ENCODE data around the gene NOXA1.
"Not testable (repeated sequence)": the region's sequence is repeated elsewhere in the genome, so short reads cannot be mapped to it uniquely, and the experiment has no call there.

The NOXA1 gene

DNA sequence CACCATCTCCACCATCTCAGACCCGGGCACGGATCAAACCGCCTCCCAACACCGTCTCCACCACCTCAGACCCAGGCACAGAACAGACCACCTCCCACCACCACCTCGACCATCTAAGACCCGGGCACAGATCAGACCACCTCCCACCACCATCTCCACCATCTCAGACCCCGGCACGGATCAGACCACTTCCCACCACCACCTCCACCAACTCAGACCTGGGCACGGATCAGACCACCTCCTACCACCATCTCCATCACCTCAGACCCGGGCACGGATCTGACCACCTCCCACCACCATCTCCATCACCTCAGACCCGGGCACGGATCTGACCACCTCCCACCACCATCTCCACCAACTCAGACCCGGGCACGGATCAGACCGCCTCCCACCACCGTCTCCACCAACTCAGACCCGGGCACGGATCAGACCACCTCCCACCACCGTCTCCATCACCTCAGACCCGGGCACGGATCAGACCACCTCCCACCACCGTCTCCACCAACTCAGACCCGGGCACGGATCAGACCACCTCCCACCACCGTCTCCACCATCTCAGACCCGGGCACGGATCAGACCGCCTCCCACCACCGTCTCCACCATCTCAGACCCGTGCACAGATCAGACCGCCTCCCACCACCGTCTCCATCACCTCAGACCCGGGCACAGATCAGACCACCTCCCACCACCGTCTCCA is 43.3 kb downstream of the NOXA1 start:
- not testable (repeated sequence) for ATAC-seq

DNA sequence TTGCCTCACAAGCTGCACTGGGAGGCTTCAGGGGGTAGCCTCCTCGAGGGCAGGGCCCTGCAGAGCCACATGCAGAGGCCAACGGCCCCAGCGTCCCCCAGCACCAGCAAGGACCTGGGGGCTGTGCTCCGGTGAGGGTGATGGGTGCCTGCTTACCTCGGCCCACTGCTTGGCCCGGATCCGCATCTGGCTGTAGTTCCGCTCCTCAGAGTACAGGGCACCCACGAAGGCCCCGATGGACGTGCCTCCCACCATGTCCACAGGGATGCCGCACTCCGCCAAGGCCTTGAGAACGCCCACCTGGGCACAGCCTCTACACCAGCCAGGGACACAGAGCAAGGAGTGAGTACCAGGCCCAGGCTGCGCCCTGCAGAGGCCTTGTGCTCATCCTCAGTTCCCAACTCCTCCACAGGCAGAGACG is 44.0 kb downstream of the NOXA1 start:
- ATAC-seq = no peak

DNA sequence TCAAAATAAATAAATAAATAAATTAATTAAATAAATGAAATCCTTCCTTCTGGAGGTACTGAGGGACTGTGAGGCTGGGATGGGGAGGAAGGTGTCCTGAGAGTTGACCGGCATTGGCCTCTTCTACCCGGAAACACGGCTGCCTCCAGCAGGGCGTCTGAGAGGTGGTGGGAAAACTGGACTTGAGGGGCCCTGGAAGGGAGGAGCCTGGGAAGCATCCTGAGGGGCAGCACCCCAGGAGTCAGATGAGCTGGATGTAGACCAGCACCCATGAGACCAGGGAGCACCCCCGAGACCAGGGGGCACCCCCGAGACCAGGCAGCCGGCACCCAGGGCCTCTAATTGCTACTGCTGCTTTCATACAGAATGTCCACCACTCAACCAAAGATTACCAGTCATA is 44.7 kb downstream of the NOXA1 start:
- no peak for ATAC-seq

DNA sequence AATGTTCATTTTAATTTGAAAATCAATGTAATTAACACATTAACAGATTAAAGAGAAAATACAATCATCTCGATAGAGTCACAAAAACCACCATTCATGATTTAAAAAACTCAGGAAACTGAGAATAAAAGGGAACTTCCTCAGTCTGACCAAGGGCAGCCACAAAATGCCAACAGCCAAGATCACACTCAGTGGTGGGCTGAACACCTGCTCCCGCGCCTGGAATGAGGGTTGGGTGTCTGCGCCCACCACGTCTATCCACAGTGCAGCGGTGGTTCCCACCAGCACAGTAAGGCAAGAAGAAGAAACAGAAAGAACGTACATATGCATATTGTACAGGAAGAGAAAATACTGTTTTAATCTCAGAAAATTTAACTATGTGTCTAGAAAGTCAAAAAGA is 47.6 kb downstream of the NOXA1 start:
- ATAC-seq = no peak

DNA sequence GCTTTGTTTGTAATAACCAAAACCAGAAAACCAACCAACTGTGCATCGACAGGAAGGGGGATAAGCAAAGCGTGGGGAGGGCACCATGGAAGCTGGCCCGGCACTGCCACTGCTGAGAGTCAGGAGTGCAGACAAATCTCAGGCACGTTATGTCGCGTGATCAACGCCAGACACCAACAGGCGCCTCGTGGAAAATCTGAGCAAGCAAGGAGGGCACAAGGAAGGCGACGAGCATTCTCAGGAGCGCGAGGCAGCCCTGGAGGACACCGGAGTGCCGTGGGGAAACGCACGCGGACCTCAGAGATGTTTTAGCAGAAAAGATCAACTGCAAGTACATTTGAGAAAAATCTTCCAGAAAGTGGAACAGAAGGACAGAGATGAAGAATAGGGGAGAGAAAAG is 51.1 kb downstream of the NOXA1 start:
- ATAC-seq = no peak

DNA sequence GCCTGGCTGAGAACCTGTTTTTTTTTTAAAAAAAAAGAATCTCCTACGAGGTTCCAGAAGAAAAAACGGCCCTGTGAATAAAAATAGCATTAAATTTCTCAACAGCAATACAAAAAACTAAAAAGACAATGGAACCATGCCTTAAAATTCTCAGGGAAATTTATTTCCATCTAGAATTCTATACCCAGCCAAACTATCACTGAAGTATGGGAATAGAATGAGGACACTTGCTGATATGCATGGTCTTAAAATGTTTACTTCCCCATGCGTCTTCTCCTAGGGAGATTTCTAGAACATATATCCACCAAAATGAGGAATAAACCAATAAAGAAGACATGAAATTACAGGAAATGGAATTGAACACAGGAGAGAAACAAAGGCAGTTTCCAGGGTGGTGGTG is 52.5 kb downstream of the NOXA1 start:
- ATAC-seq = no peak

DNA sequence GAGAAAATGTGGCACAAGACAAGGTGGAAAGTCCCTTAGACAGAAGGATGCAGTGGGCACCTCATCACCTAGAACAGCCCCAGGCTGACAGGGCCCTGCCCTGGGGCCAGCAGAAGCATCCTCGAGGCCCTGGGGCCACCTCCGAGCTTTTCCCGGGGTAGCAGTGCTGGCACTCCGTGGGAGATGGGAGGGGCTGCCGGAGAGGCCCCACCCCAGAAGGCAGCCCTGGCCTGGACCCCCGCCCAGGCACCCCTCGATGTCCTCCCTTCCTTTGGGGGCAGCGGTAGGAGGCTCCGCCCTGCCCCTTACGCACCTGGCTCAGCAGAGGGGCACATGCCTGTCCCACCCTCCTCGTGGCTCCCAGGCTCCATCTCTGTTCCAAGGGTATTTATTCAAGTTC is 53.7 kb downstream of the NOXA1 start:
- no peak for ATAC-seq

DNA sequence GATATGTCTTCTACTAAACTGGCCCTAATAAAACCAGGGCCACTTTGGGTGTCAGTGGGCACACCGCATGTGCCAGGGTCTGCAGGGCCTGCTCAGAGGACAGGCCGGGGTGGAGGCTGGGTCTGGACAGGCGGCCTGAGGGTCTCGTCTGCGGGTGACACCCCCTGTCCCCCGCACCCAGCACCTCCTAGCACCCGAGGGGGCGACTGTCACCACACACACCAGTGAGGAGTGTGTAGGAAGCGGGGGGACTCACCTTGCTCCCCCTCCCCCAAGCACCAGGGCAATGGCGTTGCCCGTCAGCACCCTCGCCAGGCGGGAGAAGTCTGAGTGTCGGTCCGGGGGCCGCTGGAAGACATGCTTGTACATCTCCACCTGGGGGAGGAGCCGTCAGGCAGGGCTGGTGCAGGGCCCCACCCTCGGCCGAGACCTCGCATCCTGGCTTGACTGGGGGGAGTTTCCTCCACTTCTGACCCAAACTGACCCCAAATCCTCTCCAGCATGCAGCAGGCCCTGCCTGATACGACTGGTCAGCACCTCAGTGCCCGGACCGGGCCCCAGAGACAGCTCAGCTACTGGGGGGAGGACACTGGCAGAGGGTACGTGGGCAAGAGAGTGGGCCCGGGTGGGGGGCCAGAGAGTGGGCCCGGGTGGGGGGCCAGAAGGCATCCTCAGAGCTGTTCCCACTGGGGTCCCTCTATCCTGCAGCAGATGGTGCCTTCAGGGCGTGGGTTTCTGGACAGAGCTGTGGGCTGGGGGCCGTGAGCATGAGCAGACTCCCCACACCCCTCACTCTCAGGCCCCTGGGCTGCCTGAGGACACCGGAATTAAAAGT is 54.8 kb downstream of the NOXA1 start:
- ATAC-seq = no peak

DNA sequence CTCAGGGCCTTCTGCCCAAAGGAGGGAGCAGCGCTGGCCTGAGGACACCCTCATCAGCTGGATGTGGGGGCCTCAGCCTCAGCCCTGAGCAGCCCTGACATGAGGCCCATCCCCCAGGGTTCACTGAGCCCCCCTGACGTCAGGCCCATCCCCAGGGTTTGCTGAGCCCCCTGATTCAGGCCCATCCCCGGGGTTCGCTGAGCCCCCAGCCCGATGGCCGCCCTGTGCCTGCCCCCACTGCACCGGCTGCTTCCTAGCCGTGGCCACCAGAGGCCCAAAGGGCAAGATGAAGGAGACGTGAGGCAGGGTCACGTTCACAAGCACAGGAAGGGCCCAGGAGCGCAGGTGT is 55.4 kb downstream of the NOXA1 start:
- no peak for ATAC-seq

DNA sequence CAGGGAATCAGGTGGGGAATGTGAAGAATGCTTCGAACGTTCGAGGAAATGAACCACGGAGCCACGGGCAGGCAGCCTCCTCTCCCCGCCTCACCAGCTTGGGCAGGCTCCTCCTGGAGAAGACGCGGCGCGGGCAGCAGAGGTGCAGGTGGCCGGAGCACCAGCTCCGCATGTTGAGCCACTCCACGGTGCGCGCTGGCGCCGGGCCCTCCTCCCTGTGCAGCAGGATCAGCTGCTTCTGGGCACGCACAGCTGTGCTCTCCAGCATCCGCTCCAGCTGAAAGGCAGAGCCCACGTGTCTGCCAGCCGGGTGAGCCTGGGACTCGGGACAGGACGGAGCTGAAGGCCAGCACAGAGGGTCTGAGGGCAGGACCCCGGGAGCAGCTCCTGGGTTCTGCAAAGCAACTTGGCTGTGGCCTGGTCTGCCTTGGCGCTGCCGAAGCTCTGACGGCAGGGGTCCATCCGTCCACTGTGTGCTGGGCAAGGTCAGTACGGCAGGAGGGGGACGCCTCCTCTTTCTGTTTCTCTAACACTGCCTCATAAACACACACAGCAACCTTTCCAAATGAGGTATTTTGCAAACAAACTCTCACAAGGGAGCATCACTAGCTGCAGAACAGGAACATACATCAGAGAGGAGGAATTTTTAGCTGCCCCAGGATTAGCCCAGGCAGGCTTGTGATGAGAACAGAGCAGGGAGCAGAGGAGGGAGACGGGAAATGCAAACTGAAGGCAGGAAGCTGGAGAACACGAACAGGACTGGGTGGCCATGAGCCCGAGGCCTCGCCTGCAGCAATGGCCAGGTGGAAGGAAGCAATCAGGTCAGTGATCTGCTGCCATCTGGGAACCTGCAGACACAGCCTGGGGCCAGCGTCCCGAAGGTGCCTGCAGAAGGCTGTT is 56.0 kb downstream of the NOXA1 start:
- no peak for ATAC-seq

DNA sequence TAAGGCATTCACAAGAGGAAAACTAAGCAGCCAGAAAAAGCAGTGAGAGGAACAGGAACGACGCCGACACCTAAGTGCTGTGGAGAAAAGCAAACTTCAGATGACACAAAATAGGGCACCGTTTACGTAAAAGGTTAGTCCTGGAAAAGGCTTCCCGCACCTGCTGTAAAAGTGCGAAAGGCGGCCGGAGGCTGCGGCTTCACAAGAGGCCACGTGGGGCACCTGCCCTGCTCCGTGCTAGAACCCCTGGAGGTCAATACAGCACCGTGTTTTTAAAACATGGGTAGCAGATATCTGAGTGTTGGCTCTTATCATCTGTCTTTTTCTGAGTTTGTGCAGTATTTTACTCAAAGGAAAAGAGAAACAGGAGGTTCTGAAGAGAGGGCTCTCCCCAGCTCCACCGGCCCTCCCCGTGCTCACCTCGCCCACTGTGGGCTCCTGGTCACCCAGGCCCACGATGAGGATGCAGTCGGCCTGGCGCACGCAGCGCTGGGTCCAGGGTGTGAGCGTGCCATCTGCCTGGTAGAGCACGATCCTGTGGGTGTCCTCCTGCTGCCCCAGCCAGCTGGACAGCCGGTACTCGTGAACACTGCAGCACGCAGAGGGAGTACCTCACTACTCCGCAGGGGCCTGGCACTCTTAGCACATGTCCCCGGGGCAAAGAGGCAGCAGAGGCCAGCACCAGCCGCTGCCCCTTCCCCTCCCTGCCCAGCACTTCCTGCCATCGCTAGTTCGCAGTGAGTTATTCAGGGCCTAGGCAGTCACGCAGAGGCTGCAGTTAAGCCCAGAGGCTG is 56.9 kb downstream of the NOXA1 start:
- ATAC-seq = no peak

DNA sequence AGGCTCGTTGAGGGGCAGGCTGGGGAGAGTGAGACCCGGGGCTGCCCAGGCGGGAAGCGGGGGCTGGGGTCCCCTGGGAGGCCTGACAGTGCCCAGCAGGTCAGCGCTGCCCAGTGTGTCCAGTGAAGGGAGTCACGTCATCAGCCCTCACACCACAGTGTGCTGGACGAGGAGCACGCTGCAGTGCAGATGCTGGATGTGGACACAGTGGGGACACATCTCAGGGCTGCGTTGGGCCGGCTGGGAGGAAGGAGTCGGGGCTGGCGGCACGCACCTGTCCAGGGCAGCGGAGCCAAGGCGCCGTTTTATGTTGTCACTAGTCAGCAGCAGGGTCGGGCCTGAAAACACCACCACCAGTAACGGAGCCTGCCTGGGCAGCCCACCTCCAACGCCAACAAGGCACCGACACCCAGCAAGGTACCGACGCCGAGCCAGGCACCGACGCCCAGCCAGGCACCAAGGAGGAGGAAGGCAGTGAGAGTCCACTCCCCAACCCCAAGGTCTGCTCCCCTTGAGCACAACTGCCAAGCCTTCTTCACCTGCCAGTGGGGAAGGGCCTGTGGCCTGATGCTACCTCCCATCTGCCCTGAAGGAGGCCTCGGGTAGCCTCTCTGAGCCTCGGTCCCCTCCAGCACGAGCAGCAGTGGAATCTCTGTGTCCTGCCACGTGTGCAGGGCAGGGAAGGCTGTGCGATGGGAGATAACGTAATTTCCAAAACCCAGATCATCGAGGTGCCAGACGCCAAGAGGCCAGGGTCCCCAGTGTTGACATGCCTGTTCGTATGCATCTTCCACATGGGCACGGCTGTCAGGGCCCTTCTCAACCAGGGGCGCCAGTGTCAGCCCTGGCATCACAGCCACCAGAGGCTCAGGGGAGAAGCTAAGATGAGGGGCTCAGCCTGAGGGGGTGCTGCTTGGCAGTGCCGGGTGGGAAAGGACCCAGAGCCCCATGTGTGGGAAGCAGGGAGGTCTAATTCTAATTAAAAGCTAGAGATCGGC is 57.8 kb downstream of the NOXA1 start:
- ATAC-seq = no peak

DNA sequence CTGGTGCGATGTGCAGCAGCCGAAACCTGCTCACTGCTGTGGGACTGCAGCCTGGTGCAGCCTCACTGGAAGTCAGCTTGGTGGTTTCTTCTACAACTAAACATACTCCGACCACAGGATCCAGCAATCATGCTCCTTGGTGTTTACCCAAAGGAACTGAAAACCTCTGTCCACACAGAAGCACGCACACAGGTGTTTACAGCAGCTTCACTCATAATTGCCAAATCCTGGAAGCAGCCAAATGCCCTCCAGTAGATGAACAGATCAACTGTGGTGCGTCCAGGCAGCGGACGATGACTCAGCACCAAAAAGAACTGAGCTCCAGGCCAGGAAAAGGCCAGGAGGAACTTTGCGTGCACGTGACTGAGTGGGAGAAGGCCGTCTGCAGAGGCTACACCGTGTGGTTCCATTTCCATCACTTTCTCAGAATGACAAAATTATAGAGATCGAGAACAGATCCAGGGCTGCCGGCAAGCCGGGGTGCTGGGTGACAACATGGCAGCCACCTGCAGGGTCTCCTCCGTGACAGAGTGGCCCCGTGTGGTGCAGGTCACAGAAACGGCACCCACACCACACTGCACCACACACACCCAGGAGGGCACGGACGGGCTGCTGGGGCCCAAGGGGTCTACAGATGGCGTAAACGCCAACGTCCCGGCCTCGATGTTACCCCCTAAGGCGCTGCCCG is 59.0 kb downstream of the NOXA1 start:
- ATAC-seq = peak in 1 of 2 donors; percentile 10

Data from activated CD4-positive, CD25-positive, alpha-beta regulatory T cell treated with anti-CD3 and anti-CD28 coated beads, Interleukin-2, amount 50 U/mL, for 24 hours (primary cell).